GM19023 (cell line): ENCODE results near the gene ZG16B.

Experiments used
- ATAC-seq: cut with Tn5 transposase; IDR thresholded peaks from one replicate; pipeline ENCODE4 v1.9.1; 2021; ENCODE audit warnings: mild to moderate bottlenecking, moderate library complexity; ENCODE audit not compliant: unreplicated experiment

The ZG16B gene

DNA sequence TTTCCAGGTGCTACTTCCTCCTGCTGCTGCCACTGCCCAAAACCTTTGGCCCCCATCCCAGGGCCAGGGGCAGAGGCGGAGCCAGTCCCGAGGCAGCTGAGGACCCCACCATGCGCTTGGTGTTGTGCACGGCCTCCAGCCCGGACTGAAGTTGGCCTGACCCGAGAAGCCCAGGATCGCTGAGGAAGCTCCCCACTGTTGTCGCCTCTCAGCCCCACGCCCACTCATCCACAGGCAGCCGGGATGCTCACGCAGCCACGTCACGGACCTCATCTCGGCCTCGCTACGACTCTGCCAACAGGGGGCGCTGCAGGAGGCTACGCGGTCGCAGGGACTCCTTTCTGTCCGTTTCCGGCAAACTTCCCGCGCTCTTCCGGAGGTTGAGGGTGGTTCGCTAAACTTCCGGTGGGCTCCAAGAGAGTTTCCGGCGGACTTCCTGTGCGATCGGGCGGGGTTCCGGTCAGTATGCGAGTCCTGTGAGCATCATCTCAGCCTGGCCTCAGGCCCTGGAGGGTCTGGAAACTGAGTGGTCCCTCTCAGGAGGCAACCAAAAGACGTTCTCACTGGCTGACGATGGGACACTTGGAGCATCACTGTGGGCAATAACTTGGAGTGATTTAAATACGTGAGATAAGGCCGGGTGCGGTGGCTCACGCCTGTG lies 12.4 kb downstream of the ZG16B start:
- ATAC-seq: no peak

DNA sequence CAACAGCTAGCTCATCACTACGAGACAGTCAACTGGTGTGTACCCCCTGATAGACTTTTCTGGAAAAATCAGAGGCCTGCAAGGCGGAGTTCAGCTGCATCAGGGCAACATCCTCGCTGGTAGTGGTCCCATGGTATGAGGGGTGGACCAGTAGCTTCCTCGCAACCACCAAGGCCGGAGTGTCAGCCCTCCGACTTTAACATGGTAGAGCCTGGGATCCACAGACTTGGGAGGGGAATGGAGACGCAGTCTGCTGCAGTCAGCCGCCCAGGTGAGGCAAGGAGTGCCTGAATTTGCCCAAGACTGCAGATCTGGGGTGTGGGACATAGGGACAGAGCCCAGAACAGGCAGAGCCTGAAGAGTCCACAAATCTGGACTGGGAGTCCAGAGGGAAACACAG lies 13.4 kb downstream of the ZG16B start:
- no peak for ATAC-seq

DNA sequence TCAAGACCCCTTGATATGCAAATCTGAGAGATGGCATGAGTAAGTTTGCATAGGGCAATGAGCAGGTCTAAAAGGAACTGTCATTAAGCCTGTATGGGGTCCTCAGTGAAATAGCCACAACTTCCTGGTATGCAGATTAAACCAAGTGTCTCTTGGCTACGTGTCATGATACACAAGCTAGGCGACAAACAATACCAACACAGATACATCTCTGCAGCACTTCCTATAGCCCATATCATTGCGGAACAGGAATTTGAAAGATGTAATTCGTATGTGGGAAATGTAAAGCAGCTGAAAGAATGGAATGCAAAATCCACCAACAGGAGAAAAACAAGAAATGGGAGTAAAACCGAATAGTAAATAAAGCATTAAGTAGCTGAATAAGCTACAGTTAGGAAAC lies 15.0 kb downstream of the ZG16B start:
- no peak for ATAC-seq

DNA sequence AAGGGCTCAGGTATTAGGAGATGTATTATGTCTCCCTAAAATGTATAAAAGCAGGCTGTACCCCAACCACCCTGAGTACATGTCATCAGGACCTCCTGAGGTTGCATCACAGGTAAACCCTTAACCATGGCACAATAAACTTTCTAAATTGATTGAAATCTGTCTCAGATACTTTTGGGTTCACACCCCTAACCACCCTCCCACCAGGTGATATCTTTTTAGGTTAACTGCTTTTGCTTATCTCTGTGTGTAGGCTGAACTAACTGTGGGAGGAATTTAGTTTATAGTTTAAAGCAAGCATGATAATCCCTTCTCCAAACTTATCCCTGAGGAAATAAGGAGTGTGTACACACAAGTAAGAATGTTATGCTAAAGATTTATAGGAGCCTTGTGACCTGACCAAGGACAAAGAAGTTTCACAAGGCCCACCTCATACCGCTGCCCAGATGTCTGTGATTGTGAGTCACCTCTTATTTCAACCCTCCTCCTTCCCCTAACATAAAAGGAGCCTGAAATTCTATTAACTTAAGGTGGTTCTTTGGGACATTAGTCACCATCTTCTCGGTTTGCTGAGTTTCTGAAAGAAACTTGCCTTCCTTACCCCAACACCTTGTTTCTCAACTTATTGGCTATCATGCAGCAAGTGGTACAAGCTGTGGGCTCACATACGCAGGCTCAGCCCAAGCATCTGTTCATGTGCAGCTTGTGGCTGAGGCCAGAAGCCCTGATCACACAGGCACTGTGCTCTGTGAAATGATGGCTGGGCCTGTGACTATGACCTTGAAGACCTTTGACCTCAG lies 16.6 kb downstream of the ZG16B start:
- ATAC-seq: no peak

DNA sequence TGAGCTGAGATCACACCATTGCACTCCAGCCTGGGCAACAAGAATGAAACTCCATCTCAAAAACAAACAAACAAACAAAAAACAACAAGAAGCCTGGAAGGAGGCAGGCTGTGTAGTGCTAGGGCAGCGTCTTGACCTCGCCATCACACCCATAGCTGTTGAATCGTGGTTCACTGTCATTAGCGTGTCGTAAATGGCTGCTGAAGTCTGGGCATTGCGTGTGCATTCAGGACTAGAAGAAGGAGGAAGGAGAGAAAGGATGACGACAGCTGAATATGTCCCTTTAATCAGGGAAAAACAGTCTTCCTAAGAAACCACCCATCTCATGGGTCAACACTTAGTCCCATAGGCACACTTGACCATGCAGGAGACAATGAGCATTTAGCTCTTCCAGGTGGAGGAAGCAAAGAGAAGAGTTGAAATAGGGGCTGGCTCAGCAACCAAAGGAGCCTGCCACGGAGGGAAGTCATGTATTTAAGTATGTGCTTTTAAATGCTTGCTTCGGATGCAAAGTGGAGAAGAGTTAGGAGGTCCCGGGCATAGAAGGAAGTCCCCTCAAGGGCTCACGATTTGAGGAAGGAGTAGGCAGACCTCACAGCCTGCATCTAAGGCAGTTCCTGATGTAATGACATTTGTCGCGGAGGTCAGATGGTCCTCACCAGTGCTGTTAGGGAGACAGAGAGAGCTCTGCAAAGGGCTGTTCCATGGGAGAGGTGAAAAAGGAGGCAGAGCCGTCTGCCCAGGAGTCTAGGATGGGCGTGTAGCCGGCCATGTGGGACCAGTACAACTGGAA lies 19.0 kb downstream of the ZG16B start:
- no peak for ATAC-seq

DNA sequence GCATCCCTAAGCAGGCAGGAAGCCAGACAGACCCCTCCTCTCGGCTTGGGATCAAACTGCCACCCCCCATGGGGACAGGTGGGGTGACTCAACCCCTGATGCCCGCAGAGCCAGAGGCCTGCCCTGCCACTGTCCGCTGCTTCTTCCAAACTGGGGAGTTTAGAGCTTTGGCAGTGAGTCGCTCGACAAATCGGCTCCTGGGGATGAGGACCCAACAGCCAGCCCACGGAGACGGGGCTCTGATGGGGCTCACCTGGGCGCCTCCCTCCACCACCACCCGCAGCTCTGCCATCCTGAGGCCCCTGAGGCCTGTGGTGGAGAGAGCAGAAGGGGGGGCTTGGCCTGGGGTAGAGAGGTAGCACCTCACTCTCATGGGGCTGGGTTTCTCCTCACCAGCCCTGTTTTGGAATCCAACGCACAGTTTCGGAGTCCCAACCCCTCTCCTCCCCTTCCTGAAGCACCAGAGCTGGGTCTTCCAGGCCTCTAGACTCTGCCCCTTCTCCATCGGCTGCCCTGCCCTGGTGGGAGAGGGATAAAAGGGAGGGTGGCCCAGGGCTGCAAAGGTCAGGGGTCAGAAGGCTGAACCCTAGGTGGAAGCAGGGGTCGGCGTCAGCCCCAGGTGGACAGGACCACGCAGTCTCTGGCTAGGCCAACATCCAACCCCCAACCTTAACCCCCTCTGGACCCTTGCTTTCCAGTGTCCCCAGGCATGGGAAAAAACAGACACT lies 22.1 kb downstream of the ZG16B start:
- no peak for ATAC-seq

DNA sequence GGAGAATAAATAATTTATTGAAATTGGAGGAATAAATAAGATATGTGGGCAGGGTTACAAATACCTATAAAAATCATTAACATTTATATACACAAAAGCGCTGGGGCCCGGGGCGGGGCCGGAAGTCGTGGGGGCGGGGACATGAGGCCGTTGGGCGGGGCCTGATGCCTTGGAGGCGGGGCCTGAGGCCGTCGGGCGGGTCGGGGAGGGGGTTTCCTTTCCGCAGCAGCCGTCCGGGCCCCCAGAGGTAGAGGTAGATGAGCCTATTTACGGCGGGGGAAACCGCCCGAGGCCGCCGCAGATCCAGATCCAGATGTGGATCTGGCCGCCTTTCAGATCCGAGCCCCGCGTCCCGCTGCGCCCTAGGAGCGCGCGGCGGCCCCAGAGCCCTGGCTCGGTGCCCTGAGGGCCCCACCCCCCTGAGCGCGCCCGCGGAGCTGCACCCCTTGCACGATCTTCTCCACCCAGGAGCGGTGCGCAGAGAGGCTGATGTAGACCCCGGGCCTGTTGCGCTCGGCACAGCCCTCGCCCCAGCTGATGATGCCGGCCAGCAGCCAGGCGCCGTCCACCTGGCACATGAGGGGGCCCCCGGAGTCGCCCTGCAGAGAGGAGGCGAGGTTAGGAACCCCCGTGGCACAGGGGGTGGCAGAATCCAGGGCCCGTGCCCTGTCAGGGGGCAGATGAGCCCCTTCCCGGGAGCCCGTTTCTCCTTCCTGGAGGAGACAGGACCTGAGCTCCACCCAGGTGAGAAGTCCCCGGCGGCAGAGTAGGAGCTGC lies 22.8 kb downstream of the ZG16B start:
- ATAC-seq: no peak

DNA sequence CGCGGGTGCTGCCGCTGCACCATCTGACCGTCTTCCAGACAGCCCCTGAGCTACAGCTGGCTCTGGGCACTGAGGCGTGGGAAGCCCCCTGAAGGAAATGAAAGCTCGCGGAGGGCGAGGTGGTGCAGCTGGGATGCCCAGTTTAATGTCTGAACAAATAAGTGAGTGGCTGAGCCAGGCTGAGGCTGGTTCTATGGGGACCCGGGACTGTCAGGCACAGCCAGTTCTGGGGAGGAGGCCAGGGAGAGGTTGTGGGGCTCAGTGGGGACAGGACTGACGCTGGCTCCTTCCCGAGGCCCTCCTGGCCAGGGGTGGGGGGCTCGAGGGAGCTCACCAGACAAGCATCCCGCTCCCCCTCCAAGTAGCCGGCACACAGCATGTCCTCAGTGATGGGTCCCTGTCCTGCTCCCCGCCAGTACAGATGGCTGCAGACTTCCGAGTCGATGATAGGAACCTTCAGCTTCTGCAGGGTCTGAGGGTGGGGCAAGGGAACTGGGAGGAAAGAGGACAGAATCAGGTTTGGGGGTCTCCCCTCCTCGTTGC lies 23.5 kb downstream of the ZG16B start:
- ATAC-seq: no peak

DNA sequence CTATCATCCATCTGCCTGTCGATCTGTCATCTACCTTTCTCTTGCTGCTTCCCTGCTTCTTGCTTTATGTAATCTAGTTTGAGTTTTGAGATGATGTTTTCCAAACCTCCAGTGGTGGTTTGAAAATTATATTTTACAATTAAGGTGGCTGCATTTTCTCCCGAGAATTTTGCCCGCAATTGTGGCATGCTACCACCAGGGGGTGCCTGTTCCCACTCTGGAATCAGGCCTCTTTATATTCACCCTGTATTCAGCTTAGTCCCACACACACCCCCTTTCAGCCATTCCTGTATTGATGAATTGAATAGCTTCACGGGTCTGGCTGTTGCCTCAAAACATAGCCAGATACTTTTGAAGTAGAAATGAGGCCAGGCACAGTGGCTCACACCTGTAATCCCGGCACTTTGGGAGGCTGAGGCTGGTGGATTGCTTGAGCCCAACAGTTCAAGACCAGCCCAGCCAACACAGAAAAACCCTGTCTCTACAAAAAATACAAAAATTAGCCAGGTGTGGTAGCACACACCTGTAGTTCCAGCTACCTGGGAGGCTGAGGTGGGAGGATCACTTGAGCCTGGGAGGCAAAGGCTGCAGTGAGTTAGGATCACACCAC lies 24.7 kb downstream of the ZG16B start:
- ATAC-seq: no peak

DNA sequence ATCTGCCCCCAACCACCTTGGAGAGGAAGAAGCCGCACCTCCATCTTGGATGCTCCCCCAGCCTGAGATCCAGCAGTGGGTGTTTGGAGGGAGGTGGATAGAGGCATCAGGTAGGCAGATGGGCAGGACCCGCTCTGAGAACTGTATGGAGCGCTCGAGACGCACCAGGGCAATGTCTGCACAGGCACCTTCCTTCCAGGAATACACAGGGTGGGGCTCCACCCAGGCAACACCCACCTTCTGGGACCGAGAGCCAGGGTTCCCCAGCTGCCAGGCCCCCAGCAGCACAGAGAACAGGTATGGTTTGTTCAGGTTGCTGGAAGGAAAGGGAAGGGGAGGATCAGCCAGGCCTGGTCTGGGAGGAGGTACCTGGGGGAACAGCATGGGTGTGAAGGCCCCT lies 25.4 kb downstream of the ZG16B start:
- ATAC-seq: no peak

DNA sequence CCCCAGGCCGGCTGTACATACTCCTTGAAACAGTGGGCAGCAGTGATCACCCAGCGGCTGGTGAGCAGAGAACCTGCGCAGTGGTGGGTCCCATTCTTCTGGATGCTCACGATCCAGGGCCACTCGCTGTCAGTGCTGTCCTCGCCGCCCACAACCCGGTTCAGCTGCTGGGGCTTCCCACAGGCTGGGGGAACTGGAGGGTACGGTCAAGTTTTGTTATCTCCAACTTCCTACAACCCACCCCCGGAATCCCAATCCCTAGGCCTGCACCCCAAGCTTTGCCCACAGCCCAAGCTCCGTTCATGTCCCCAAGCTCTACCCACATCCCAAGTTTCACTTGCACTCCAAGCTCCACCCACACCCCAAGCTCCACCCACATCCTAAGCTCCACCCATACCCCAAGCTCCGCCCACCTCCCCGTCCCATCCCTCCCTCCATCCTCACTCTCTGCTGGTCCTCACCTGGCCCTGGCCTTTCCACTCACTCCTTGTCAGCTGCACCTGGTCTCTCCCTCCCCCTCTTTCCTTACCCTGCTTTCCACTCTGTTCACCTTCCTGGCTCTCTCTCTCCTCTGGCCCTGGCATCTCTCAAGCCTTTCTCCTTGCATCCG lies 26.1 kb downstream of the ZG16B start:
- ATAC-seq: no peak

DNA sequence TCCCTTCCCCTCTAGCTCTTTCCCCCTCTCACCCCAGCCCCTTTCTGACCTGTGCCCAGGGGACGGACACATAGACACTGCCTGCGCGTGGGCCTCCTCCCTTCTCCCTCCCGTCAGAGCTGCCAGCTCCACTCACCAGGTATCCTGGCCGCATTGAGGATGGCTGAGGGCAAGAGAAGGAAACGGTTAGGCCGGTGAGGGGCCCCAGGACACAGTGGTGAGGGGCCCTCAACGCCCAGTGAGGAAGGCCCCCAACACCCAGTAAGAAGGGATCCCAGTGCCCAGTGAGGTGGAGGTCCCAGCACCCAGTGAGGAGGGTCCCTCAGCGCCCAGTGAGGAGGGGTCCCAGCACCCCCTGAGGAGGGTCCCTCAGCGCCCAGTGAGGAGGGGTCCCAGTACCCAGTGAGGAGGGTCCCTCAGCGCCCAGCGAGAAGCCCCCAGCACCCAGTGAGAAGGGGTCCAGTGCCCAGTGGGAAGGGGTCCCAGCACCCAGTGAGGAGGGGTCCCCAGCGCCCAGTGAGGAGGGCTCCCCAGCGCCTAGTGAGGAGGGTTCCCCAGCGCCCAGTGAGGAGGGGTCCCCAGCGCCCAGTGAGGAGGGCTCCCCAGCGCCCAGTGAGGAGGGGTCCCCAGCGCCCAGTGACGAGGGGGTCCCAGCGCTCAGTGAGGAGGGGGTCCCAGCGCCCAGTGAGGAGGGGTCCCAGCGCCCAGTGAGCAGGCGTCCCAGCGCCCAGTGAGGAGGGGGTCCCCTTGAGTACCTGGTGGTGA lies 26.8 kb downstream of the ZG16B start:
- no peak for ATAC-seq

DNA sequence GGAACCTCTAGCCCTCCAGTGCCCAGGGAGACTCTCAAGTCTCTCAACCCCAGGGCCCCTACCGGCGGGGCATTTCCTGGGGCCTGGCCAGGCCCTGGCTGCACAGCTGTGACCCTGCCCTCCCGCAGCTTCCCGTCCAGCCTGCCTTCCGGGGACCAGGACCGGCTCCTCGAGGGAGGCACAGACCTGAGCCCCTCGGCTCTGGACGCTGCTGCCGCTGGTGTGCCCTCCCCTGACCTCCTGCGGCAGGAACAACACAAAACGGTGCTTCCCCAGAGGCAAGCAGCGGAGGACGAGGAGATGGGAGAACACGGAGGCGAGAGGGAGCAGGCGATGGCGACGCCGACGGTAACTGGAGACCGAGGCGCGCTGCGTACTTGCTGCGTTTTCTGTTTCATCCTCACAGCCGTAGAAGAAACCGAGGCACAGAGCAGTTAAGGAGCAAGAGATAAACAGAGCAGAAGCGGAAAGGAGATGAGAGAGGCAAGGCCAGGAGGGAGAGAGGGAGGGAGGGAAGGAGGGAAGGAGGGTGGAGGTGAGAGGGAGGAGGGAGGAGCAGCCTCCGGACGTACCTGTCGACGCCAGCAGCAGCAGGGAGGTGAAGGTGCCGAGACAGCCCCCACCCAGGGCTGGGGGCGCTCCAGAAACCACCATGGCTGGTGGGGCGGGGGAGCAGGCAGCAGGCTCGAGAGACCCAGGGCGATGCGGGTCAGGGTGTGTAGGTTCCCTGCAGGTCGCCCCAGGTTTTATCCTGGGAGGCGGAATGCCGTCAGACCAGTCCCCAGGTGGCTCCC lies 27.5 kb downstream of the ZG16B start, which contains the start of gene PRSS22:
Gene PRSS22 (minus strand): TSS at position 720 of the 794 bp plus-strand sequence. CDS start 66 bp downstream, at position 654.
- no peak for ATAC-seq

DNA sequence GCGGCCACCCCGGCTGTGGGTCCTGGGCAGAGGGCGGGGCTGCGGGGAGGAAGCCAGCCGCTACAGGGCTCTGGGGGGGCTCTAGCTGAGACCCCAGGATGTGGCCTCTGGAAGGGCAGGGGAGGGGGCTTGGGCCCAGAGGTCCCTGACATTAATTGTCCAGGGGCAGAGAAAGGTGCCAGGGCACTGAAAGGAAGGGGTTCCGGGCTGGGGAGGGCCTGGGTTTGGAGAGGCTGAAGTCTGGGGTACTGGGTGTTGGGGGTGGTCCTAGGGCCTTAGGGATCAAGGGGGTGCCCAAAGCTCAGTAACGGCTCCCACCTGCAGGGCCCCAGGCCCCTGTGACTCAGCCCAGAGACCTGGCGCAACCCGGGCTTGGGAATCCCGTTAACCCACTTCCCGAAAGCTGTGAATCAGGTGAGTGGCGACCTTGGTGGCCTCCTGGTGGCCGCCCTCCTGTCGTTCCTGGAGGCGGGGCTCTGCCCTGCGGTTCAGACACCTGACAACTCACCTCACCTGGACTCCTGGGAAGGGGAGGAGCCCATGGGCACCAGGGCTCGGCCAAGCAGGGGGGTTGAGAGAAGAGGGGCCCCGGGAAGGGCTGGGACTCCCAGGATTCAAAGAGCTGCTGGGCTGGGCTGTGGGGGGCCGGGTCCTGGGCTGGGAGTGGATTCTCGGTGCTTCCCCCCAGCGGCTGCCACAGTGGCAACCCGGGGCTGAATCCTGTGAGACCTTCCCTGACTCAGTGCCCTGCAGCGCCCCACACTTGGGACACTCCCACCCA lies 28.3 kb downstream of the ZG16B start:
- no peak for ATAC-seq

DNA sequence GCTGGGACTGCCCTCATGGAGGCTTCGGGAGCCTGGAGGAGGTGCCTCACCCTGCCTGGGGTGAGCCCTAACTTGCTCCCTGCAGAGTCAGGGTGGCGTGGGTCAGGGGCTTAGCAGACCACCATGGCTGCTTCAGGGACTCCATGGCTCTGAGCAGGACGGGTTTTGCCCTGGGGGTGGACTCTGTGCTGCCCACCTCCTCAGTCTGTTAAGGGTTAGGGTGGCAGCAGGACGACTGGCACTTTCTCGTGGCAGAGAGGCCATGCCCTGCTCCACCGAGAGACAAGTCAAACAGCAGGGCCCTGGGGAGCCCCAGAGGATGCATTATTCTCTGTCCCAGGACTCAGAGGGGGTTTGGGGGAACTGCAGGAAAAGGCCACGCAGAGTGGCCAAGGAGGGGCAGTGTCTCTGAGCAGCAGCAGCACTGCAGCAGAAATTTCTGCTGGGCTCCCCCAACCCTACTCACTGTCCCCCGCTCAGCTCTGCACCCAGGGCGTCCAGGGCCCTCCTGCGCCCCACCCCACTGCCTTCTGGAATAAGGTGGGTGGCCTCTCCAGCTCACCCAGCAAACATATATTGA lies 29.7 kb downstream of the ZG16B start:
- no peak for ATAC-seq

DNA sequence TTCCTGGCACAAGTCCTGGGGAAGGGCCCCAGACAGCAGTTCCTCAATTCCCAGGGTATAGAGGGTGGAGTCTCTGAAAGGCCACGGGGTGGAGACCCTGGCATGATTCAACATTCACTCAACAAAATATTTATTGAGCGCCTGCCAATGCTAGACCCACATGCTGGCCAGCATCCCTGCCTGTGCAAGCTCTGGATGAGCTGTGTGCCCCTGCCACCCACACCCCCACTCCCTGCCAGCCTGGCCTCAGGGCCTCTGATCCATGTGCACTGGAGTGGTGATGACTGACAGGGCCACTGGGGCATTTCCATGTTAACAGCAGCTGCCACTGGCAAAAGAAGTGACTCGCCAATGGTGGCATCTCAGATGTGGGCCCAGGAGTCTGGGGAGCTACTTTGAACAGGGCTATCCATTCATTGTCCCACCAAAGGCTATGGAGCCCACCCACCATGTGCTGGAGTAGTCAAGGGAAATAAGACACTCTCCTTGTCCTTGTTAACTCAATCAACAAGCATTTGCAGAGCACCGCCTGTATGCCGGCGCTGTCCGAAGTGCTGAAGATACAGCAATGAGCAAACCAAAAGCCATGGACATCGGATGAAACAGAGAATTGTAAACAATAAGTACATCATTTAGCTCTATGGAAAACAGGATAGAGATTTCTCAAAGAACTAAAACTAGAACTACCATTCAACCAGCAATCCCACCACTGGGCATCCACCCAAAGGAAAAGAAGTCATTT lies 30.9 kb downstream of the ZG16B start:
- ATAC-seq: no peak
